ENCODE measurements around the gene FOXN1.
"Not testable (repeated sequence)": the region's sequence is repeated elsewhere in the genome, so short reads cannot be mapped to it uniquely, and the experiment has no call there.

The FOXN1 gene

DNA sequence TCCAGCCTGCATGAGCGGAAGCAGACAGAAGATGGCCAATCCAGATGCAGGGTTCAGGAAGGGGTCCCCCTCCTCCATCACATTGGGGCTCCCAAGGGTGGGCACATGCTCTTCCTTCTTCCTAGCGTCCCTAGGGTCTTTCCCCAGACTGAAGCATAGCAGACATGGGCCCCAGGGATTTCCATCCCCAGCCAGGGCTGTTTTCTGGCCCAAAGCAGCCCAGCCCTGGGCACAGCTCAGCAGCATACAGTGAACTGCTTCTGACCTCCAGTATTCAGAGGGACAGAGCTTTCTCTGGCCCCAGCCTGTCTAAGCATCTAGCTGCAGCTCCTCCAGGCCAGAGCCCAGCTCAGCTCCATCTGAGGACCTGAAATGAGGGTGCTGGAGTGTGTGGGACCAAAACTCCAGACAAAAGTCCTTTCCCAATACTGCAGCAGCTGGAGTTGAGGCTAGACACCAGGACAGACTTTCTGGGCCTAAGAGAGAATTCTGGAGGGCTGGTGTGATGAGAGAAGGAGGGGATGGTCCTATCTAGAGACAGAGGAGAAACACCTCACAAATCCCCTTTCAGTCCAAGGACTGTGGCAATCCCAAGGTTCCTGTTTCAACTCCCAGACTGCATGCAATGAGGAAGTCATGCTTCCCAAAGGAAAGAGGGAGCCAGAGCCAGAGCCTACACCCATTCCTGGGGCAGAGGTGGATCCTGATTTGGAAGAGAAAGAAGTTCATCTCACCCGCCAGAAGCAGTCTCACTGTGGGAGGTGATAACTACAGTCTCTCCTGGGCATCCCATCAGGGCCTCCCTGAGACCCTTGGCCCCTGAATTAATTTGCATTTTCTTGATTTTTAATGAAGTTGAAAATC lies 4.5 kb upstream of the FOXN1 start:
- DNase-seq = no peak

GRCh38 chr17:28503420-28503819 lies 2.7 kb upstream of the FOXN1 start:
- no peak for DNase-seq

DNA sequence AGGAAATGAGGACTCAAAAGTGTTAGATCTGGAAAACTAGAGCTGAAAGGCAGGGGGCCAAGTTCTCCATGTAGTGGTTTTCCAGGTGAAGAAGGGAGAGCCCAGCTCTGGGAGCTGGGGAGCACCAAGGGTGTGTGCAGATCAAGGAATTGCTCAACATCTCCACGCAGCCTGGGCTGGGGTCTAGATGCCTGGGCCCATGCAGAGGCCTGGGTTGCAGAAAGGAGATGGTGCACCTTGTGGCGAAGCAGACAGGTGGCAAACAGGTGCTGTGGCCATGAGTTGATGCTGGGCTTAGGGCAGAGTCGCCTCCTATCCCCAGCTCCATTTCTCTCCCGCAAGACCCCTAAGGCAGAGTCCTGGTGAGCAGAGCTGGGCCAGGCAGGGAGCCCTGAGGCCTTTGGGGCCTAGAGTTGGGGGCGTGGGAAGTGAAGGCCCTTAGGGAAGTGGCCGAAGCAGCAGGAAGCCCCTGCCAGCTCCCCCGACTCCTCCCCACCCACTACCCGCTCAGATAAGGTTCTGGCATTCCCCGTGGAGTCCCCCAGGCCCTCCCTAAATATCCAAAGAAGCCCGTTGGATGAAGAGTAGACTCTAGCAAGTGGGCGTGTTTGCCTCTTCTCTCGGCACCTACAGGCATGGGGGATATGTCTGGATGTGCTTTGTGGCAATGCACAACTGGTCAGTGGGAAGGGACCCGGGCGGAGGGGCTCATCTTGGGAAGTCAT lies 777 bp downstream of the FOXN1 start:
- DNase-seq = no peak

GRCh38 chr17:28507567-28508203 lies 1.5 kb downstream of the FOXN1 start:
- no peak for DNase-seq

GRCh38 chr17:28508211-28508724 lies 2.1 kb downstream of the FOXN1 start:
- no peak for DNase-seq

DNA sequence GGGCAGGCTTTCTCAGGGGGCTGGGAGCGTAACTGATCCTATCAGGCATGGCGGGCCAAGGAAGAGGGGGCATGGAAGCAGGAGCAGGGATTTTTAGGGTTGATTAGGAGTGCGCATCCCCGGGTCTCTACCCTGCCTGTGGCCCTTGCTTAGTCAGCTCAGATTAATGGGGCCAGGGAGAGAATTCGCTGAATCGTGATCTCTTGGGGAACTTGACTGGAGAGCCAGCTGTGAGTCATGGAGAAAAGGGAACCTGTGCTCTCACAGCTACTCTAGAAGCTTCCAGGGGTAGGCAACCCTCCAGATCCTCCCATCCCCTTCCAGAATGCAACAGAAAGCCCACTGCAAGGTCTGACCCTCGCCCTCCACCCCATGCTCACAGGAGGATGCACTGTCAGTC lies 3.6 kb downstream of the FOXN1 start:
- DNase-seq = peak; percentile 27

DNA sequence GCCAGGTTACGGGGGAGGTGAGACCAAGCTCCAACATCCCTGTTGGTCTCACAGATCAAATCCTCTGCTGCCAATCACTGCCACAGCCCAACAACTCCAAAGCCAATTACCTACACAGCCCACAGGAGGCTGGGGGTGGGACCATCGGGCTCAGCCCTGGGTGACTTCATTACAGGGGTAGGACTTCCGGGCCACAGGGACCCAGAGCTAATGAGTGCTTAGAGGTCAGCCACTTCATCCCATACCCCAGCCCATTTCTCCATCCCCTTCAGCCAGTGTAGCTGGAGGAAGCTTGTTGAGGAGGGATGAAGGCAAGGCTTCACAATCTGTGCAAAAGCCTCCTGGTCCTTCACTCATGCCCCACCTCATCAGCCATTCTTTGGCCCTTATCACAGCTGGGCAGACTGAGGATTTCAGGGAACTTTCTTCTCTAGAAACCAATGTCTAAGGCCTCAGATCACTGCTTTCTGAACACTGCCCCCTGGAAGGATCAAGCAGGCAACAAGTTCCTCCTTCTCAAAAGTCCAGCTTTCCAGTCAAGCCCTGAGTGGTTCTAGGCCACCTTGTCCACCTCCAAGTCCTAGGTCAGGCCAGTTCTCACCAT lies 5.8 kb downstream of the FOXN1 start:
- no peak for DNase-seq

DNA sequence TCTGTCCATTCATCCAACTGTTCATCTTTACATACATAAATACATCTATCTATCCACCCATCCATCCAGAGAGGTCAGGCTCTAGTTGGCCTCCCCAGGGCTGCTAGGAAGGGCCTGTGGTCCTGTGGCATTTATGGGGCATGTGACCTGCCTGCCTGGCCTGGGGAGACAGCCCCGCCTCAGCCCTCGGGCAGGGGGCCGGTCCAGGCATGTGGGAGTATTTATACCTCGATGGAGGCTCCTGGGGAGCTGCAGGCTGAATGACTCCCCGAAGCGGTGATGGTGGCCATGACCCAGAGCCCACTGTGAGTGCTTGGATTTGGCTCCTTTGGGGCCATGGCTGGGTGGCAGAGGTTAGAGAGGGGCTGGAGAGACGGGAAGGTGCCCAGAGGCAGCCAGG lies 7.3 kb downstream of the FOXN1 start:
- no peak for DNase-seq

DNA sequence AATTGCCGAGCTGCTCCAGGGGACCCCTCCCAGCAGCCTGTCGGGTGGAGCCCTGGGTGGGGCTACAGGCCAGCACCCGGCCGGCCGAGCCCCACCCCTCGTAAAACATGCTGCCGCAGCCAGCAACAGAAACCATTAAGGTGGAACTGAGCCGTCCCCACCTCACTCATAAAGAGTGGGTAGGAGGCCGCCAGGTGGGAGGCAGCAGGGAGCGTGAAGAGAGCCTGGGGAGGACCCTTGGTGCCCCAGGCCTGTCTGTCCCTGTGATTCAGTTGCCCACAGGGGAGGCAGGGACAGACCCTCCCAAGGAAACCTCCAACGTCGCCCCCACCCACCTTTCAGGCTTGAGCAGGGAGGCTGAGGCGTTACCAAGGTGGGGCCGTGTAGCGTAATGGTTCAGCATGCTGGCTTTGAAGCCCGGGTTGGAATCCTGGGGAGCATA lies 8.4 kb downstream of the FOXN1 start:
- DNase-seq = no peak

DNA sequence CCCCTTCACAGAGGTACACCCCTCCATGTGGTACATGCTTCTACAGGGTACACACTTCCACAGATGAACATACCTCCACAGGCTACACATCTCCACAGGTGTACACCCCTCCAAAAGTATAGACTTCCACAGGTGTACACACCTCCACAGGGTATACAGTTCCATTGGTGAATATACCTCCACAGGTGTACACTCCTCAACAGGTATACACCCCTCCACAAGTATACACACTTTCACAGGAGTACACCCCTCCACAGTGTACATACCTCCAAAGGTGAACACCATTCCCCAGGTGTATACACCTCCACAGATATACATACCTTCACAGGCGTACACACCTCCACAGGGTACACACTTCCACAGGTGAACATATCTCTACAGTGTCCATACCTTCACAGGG lies 9.4 kb downstream of the FOXN1 start:
- no peak for DNase-seq

- no peak for DNase-seq
Measured at GRCh38 chr17:28518132-28518531, 12.0 kb downstream of the FOXN1 start.

DNA sequence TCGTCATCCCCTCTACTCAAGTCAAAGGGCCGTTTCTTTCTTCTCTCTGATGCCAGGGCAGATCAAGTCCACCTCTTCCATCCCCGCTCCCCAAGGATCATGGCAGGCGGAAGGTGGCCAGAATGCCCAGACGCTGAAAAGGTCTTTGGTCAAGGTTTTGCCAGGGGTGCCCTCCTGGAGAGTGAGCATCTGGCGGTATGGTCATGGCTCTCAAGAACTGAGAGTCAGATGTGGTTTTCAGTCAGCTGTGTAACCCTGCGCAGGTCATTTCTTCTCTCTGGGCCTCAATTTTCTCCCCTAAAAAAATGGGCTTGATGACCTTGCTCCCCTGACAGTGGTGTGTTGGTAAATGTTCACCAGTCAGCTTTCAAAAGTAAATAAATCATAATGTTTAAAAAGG lies 12.4 kb downstream of the FOXN1 start:
- no peak for DNase-seq

DNA sequence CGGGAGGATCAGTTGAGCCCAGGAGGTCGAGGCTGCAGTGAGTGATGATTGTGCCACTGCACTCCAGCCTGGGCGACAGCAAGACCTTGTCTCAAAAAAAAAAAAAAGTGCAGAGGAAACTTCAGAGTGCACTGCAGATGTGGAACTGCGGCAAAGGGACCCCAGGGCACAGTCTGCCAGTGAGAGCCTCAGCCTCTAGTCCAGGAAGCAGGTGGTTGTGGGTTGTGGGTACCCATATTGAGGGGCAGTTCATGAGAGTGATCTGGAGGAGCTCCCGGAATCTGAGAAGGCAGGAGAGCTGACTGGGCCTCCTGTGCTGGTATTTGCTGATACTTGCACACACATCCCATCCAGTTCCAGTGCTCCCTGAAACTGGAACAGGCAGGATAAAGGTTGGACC lies 13.1 kb downstream of the FOXN1 start:
- no peak for DNase-seq

- DNase-seq = no peak
Measured at GRCh38 chr17:28520687-28521086, 14.5 kb downstream of the FOXN1 start.

DNA sequence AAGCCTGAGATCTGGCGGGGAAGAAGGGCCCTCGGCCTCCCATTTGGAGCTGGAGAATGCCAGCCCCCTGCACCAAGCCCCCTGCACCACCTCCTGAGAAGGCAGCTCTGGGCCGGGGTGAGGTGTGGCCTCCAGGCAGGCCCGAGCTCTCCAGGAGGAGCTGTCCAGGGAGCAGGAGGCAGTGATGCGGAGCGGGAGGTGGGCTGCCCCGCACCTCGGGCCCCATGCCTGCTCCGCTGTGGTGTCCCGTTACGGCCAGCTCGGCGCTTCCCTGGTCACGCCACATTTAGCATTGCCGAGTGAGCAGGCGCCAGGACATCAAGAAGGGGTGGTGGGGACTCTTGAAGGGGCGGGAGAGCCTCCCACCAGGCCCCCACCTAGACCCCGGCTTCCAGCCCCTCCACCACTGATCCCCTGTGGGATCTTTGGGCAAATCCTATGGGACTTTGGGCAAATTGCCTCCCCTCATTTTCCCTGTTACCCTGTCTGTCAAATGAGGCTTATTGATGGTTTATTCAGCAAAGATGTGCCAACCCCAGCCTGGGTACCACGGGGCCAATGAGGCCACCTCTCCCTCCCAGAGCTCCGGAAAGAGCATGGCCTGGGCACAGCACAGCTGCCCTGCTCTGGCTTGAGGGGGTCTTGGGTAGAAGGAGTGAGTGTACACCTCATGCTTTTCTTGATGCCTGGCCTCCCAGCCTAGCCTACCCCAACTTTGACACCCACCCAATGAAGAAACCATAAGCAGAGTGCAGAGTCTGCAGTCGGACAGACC lies 15.3 kb downstream of the FOXN1 start:
- no peak for DNase-seq

DNA sequence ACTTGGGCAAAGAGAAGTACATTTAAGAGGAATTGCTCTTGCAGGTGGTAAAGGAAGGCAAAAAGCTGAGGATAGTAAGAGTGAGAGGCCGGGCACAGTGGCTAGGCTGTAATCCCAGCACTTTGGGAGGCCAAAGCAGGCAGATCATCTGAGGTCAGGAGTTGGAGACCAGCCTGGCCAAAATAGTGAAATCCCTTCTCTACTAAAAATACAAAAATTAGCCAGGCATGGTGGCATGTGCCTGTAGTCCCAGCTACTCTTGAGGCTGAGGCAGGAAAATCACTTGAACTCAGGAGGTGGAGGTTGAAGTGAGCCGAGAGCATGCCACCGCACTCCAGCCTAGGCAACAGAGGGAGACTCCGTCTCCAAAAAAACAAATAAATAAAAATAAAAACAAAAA lies 16.1 kb downstream of the FOXN1 start:
- DNase-seq = not testable (repeated sequence)

DNA sequence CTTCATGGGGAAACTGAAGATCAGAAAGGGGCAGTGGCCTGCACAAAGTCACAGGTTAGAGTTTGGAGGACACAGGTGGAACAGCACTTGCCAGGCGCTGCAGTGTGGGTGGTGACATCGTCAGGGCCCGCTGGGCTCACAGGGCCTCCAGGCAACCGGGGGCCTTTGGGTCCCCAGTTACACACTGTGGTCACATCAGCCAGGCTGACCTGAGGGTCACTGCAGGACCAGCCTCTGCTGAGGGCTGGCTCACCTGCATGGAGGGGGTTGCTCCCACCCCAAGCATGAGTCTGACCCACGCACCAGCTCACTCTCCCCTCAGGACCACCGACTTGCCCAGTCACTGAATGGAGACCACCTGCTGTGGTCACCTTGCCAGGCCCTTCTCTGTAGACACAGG lies 17.0 kb downstream of the FOXN1 start:
- DNase-seq = no peak

GRCh38 chr17:28523876-28524275 lies 17.7 kb downstream of the FOXN1 start:
- DNase-seq = no peak

- DNase-seq = no peak
Measured at GRCh38 chr17:28524476-28525424, 18.6 kb downstream of the FOXN1 start.

GRCh38 chr17:28526381-28526780 lies 20.2 kb downstream of the FOXN1 start:
- DNase-seq = no peak

- no peak for DNase-seq
Measured at GRCh38 chr17:28527181-28527681, 21.1 kb downstream of the FOXN1 start.
